Hematopoietic multipotent progenitor cell treated with erythropoietin and hydrocortisone succinate and interleukin-3 and kit ligand, for 15 days (in vitro differentiated cells): ENCODE results near the gene SQSTM1.
"Not testable (repeated sequence)": the region's sequence is repeated elsewhere in the genome, so short reads cannot be mapped to it uniquely, and the experiment has no call there.

Experiments used
- DNase-seq: peaks from one replicate; pipeline ENCODE4 v3.0.0-alpha.2; 2015; ENCODE audit warnings: low spot score

The SQSTM1 gene

GRCh38 chr5:179858586-179859427 is 38.1 kb downstream of the SQSTM1 start, which contains the start of gene MRNIP:
MRNIP (minus strand) TSS chr5:179858817; CDS start chr5:179858796, 21 bp downstream.
- DNase-seq: peak; percentile 75

- DNase-seq: no peak
Measured at GRCh38 chr5:179860301-179860700, 39.6 kb downstream of the SQSTM1 start.

GRCh38 chr5:179862296-179862695 is 41.6 kb downstream of the SQSTM1 start:
- no peak for DNase-seq

GRCh38 chr5:179862891-179863290 is 42.2 kb downstream of the SQSTM1 start:
- no peak for DNase-seq

- DNase-seq: no peak
Measured at GRCh38 chr5:179863449-179864085, 42.9 kb downstream of the SQSTM1 start.

GRCh38 chr5:179864686-179865085 is 44.0 kb downstream of the SQSTM1 start:
- DNase-seq: no peak

- DNase-seq: no peak
Measured at GRCh38 chr5:179865491-179866240, 45.0 kb downstream of the SQSTM1 start.

GRCh38 chr5:179866241-179867078 is 45.8 kb downstream of the SQSTM1 start:
- DNase-seq: no peak

- no peak for DNase-seq
Measured at GRCh38 chr5:179867079-179867465, 46.4 kb downstream of the SQSTM1 start.

GRCh38 chr5:179867476-179867875 is 46.8 kb downstream of the SQSTM1 start:
- no peak for DNase-seq

- no peak for DNase-seq
Measured at GRCh38 chr5:179868541-179868940, 47.8 kb downstream of the SQSTM1 start.

- DNase-seq: no peak
Measured at GRCh38 chr5:179869101-179869500, 48.4 kb downstream of the SQSTM1 start.

- DNase-seq: no peak
Measured at GRCh38 chr5:179869641-179870402, 49.1 kb downstream of the SQSTM1 start.

- DNase-seq: peak; percentile 11
Measured at GRCh38 chr5:179870403-179870903, 49.7 kb downstream of the SQSTM1 start.

GRCh38 chr5:179870952-179871351 is 50.2 kb downstream of the SQSTM1 start:
- DNase-seq: no peak

GRCh38 chr5:179871533-179871932 is 50.8 kb downstream of the SQSTM1 start:
- not testable (repeated sequence) for DNase-seq

- no peak for DNase-seq
Measured at GRCh38 chr5:179872055-179872827, 51.5 kb downstream of the SQSTM1 start.

GRCh38 chr5:179872828-179873575 is 52.3 kb downstream of the SQSTM1 start:
- DNase-seq: no peak

- DNase-seq: no peak
Measured at GRCh38 chr5:179873588-179874110, 52.9 kb downstream of the SQSTM1 start.
